ENCODE results near the gene RUBCN.
"Not testable (repeated sequence)": the region's sequence is repeated elsewhere in the genome, so short reads cannot be mapped to it uniquely, and the experiment has no call there.

The RUBCN gene

GRCh38 chr3:197680955-197681521, 55.7 kb downstream of the RUBCN start:
- DNase-seq = no peak

GRCh38 chr3:197675951-197676350, 60.8 kb downstream of the RUBCN start:
- no peak for DNase-seq

- DNase-seq = no peak
These were observed 61.2 kb downstream of the RUBCN start for GRCh38 chr3:197675563-197675860.

GRCh38 chr3:197674741-197675562, 61.8 kb downstream of the RUBCN start:
- DNase-seq = no peak

- DNase-seq = no peak
These were observed 63.5 kb downstream of the RUBCN start for GRCh38 chr3:197673170-197673569.

GRCh38 chr3:197670361-197670760, 66.3 kb downstream of the RUBCN start:
- DNase-seq = no peak

- DNase-seq = no peak
These were observed 68.7 kb downstream of the RUBCN start for GRCh38 chr3:197667968-197668367.

GRCh38 chr3:197667293-197667692, 69.4 kb downstream of the RUBCN start:
- not testable (repeated sequence) for DNase-seq

GRCh38 chr3:197666221-197666842, 70.4 kb downstream of the RUBCN start:
- not testable (repeated sequence) for DNase-seq

GRCh38 chr3:197665549-197665948, 71.2 kb downstream of the RUBCN start:
- DNase-seq = not testable (repeated sequence)

- DNase-seq = not testable (repeated sequence)
These were observed 71.6 kb downstream of the RUBCN start for GRCh38 chr3:197665142-197665491.

- not testable (repeated sequence) for DNase-seq
These were observed 72.1 kb downstream of the RUBCN start for GRCh38 chr3:197664414-197665141.

- DNase-seq = not testable (repeated sequence)
These were observed 73.2 kb downstream of the RUBCN start for GRCh38 chr3:197663367-197664140.

GRCh38 chr3:197662352-197662751, 74.4 kb downstream of the RUBCN start:
- not testable (repeated sequence) for DNase-seq

- not testable (repeated sequence) for DNase-seq
These were observed 74.8 kb downstream of the RUBCN start for GRCh38 chr3:197661874-197662273.

- not testable (repeated sequence) for DNase-seq
These were observed 75.4 kb downstream of the RUBCN start for GRCh38 chr3:197661234-197661834.

- DNase-seq = not testable (repeated sequence)
These were observed 77.0 kb downstream of the RUBCN start for GRCh38 chr3:197659701-197660100.

- not testable (repeated sequence) for DNase-seq
These were observed 77.6 kb downstream of the RUBCN start for GRCh38 chr3:197659144-197659543.

- DNase-seq = not testable (repeated sequence)
These were observed 78.0 kb downstream of the RUBCN start for GRCh38 chr3:197658706-197659105.

- not testable (repeated sequence) for DNase-seq
These were observed 79.0 kb downstream of the RUBCN start for GRCh38 chr3:197657541-197658292.

- DNase-seq = not testable (repeated sequence)
These were observed 79.7 kb downstream of the RUBCN start for GRCh38 chr3:197656960-197657359.
